Neural cell (in vitro differentiated cells): ENCODE data around the gene OR6B3. TPM values are rescaled to one million over a fixed set of nuclear protein-coding genes. Genes with fewer than 3 reads are reported as not detected.

Experiments
- H2AFZ ChIP-seq: fragments of 200-600, 300-800 bp; sonication (generic), shearing (Covaris generic); 2 replicates; pipeline ENCODE4 v1.6.0; 2014; ENCODE audit warnings: low read depth, mild to moderate bottlenecking, antibody characterized with exemption, low read length, moderate library complexity
- H3F3A ChIP-seq: fragments of 200-600 bp; shearing (Covaris generic); 2 replicates; pipeline ENCODE4 v1.6.1; 2016; ENCODE audit warnings: mild to moderate bottlenecking, moderate library complexity, mixed read lengths, antibody characterized with exemption, low read length; ENCODE audit not compliant: insufficient read depth, poor library complexity, severe bottlenecking
- H3K27ac ChIP-seq: fragments of 200-600, 300-800 bp; sonication (generic), shearing (Covaris generic); 2 replicates; pipeline ENCODE4 v1.5.1; 2014; ENCODE audit warnings: mild to moderate bottlenecking, low read length, moderate library complexity
- H3K27me3 ChIP-seq: fragments of 300-800, 200-600 bp; sonication (generic), shearing (Covaris generic); 2 replicates; pipeline ENCODE4 v1.6.0; 2014; ENCODE audit warnings: mild to moderate bottlenecking, low read depth, low read length, moderate library complexity; ENCODE audit not compliant: insufficient read depth
- H3K36me3 ChIP-seq: fragments of 300-800, 200-600 bp; sonication (generic), shearing (Covaris generic); 2 replicates; pipeline ENCODE4 v1.5.1; 2014; ENCODE audit warnings: mild to moderate bottlenecking, antibody characterized with exemption, low read length, moderate library complexity; ENCODE audit not compliant: insufficient read depth
- H3K4me2 ChIP-seq: fragments of 300-800, 200-600 bp; sonication (generic), shearing (Covaris generic); 2 replicates; pipeline ENCODE4 v1.6.0; 2014; ENCODE audit warnings: mild to moderate bottlenecking, low read length
- H3K4me3 ChIP-seq: fragments of 300-800, 200-600 bp; sonication (generic), shearing (Covaris generic); 2 replicates; pipeline ENCODE4 v1.5.1; 2014; ENCODE audit warnings: mild to moderate bottlenecking, low read length, moderate library complexity
- H3K79me2 ChIP-seq: fragments of 200-600 bp; shearing (Covaris generic); replicated peaks from 2 replicates; pipeline ENCODE4 v1.6.0; 2014; ENCODE audit warnings: mild to moderate bottlenecking, low read length, moderate library complexity; ENCODE audit not compliant: insufficient read depth
- H3K9ac ChIP-seq: fragments of 300-800, 200-600 bp; sonication (generic), shearing (Covaris generic); 2 replicates; pipeline ENCODE4 v1.6.1; 2016; ENCODE audit warnings: mild to moderate bottlenecking, low read length, mixed read lengths
- H3K9me2 ChIP-seq: fragments of 200-600 bp; shearing (Covaris generic); 2 replicates; pipeline ENCODE4 v1.6.1; 2016; ENCODE audit warnings: mild to moderate bottlenecking, low read length, mixed read lengths; ENCODE audit not compliant: insufficient read depth
- H3K9me3 ChIP-seq: fragments of 200-600, 300-800 bp; sonication (generic), shearing (Covaris generic); 2 replicates; pipeline ENCODE4 v1.6.1; 2016; ENCODE audit warnings: mild to moderate bottlenecking, mixed run types, low read length, moderate library complexity, mixed read lengths
- H4K20me1 ChIP-seq: fragments of 200-600 bp; shearing (Covaris generic); 2 replicates; pipeline ENCODE4 v1.6.1; 2016; ENCODE audit warnings: mild to moderate bottlenecking, mixed run types; ENCODE audit not compliant: insufficient read depth
- EP300 ChIP-seq: fragments of 450-650 bp; conservative IDR thresholded peaks from 2 replicates; pipeline ENCODE4 v1.6.1; 2014; ENCODE audit warnings: antibody characterized with exemption, mild to moderate bottlenecking, moderate library complexity; ENCODE audit not compliant: poor library complexity, severe bottlenecking
- EZH2 ChIP-seq: fragments of 200-600, 300-800 bp; shearing (Covaris generic), sonication (generic); IDR thresholded peaks from 2 replicates; pipeline ENCODE4 v1.6.1; 2014; ENCODE audit warnings: antibody characterized with exemption, low read length, borderline replicate concordance, mild to moderate bottlenecking; ENCODE audit not compliant: insufficient read depth, poor library complexity, severe bottlenecking
- MXI1 ChIP-seq: fragments of 450-650 bp; conservative IDR thresholded peaks from 2 replicates; pipeline ENCODE4 v1.6.1; 2014; ENCODE audit warnings: antibody characterized with exemption, mild to moderate bottlenecking; ENCODE audit not compliant: poor library complexity, severe bottlenecking
- POLR2AphosphoS5 ChIP-seq: IDR thresholded peaks from 2 replicates; pipeline ENCODE4 v1.6.1; 2012
- RAD21 ChIP-seq: fragments of 450-650 bp; conservative IDR thresholded peaks from 2 replicates; pipeline ENCODE4 v1.6.1; 2014; ENCODE audit warnings: antibody characterized with exemption, mild to moderate bottlenecking, moderate library complexity
- SMC3 ChIP-seq: fragments of 450-650 bp; conservative IDR thresholded peaks from 2 replicates; pipeline ENCODE4 v1.6.1; 2014; ENCODE audit warnings: antibody characterized with exemption, mild to moderate bottlenecking, moderate library complexity; ENCODE audit not compliant: poor library complexity
- TAF1 ChIP-seq: IDR thresholded peaks from 2 replicates; pipeline ENCODE4 v1.6.1; 2012; ENCODE audit warnings: low read depth
- polyA plus RNA-seq: library from polyadenylated mRNA; depleted of rRNA; stranded (reverse); fragments of >200 nt; gene quantifications from 2 replicates; pipeline ENCODE4 v1.2.3, GENCODE V29; 2014
- TF ChIP-seq, protein P1 (sequence below): IDR thresholded peaks from 2 replicates; pipeline ENCODE4 v1.6.1; 2012; ENCODE audit warnings: borderline replicate concordance
- TF ChIP-seq, protein P2 (sequence below): fragments of 450-650 bp; IDR thresholded peaks from 2 replicates; pipeline ENCODE4 v1.5.1; 2014; ENCODE audit warnings: antibody characterized with exemption, mild to moderate bottlenecking, moderate library complexity; ENCODE audit not compliant: poor library complexity, severe bottlenecking

OR6B3 gene
- polyA plus RNA-seq, 1 donor from 2014 or later, result not detected

- Histone ChIP-seq H3K4me3 (no peak overlapping the region), H2AFZ (no peak overlapping the region), H3K27ac (no peak overlapping the region), H3K4me2 (no peak overlapping the region), H3K9me2 (no peaks in the 10 kb centered on the region), H3K79me2 (no peaks in the 10 kb centered on the region), H3F3A (no peaks in the 10 kb centered on the region), H4K20me1 (no peaks in the 10 kb centered on the region), H3K27me3 (no peaks in the 10 kb centered on the region), H3K36me3 (no peaks in the 10 kb centered on the region), H3K9me3 (no peaks in the 10 kb centered on the region), H3K9ac (no peak overlapping the region)
- TF ChIP-seq POLR2AphosphoS5 (no peak), EP300 (no peak), SMC3 (no peak), MXI1 (no peak), RAD21 (no peak), EZH2 (no peak), TAF1 (no peak)
- TF ChIP-seq, protein P1, sequence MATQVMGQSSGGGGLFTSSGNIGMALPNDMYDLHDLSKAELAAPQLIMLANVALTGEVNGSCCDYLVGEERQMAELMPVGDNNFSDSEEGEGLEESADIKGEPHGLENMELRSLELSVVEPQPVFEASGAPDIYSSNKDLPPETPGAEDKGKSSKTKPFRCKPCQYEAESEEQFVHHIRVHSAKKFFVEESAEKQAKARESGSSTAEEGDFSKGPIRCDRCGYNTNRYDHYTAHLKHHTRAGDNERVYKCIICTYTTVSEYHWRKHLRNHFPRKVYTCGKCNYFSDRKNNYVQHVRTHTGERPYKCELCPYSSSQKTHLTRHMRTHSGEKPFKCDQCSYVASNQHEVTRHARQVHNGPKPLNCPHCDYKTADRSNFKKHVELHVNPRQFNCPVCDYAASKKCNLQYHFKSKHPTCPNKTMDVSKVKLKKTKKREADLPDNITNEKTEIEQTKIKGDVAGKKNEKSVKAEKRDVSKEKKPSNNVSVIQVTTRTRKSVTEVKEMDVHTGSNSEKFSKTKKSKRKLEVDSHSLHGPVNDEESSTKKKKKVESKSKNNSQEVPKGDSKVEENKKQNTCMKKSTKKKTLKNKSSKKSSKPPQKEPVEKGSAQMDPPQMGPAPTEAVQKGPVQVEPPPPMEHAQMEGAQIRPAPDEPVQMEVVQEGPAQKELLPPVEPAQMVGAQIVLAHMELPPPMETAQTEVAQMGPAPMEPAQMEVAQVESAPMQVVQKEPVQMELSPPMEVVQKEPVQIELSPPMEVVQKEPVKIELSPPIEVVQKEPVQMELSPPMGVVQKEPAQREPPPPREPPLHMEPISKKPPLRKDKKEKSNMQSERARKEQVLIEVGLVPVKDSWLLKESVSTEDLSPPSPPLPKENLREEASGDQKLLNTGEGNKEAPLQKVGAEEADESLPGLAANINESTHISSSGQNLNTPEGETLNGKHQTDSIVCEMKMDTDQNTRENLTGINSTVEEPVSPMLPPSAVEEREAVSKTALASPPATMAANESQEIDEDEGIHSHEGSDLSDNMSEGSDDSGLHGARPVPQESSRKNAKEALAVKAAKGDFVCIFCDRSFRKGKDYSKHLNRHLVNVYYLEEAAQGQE, result no peak
- TF ChIP-seq, protein P2, sequence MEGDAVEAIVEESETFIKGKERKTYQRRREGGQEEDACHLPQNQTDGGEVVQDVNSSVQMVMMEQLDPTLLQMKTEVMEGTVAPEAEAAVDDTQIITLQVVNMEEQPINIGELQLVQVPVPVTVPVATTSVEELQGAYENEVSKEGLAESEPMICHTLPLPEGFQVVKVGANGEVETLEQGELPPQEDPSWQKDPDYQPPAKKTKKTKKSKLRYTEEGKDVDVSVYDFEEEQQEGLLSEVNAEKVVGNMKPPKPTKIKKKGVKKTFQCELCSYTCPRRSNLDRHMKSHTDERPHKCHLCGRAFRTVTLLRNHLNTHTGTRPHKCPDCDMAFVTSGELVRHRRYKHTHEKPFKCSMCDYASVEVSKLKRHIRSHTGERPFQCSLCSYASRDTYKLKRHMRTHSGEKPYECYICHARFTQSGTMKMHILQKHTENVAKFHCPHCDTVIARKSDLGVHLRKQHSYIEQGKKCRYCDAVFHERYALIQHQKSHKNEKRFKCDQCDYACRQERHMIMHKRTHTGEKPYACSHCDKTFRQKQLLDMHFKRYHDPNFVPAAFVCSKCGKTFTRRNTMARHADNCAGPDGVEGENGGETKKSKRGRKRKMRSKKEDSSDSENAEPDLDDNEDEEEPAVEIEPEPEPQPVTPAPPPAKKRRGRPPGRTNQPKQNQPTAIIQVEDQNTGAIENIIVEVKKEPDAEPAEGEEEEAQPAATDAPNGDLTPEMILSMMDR, result no peak
Measured at GRCh38 chr2:240042740-240043139, 10.6 kb downstream of the OR6B3 start.

DNA sequence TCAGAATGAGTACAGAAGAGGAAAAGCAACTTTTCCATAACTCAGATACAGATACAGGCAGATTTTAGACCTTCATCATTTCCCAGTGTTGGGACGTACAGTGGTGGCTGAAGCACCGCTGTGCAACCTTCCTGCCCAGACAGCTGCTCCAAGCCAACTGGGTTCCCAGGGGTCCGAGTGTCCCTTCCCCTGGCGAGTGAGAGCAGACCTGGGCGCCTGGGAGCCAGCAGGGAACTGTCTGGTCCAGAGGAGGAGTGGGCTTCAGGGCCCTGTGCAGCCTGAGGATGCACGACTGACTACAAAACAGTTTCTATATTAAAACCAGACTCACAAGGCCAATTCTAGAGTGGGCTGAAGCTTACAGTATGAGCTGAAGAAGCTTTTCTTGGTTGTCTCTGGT lies 12.0 kb downstream of the OR6B3 start:
- TF ChIP-seq, protein P1, result no peak
- TF ChIP-seq POLR2AphosphoS5 (no peak), SMC3 (no peak), EZH2 (no peak), RAD21 (no peak), MXI1 (no peak), EP300 (no peak), TAF1 (no peak)
- TF ChIP-seq, protein P2, result no peak
- no peaks in the 10 kb centered on the region for H3K36me3 ChIP-seq
- no peaks in the 10 kb centered on the region for H3K9me3 ChIP-seq
- no peaks in the 10 kb centered on the region for H3F3A ChIP-seq
- H3K4me2 ChIP-seq, result no peak overlapping the region
- no peaks in the 10 kb centered on the region for H4K20me1 ChIP-seq
- no peaks in the 10 kb centered on the region for H3K27me3 ChIP-seq
- no peak overlapping the region for H3K27ac ChIP-seq
- no peak overlapping the region for H3K4me3 ChIP-seq
- H3K9me2 ChIP-seq, result no peaks in the 10 kb centered on the region
- no peak overlapping the region for H3K9ac ChIP-seq
- no peaks in the 10 kb centered on the region for H3K79me2 ChIP-seq
- H2AFZ ChIP-seq, result no peak overlapping the region
